K562 (cell line): ENCODE data around the gene SHANK1. TPM values are rescaled to one million over a fixed set of nuclear protein-coding genes. Genes with fewer than 3 reads are reported as not detected.

Source experiments
- ARID2 ChIP-seq: fragments of 450-650 bp; IDR thresholded peaks from 2 replicates; pipeline ENCODE4 v1.6.1; 2017; ENCODE audit warnings: antibody characterized with exemption, mild to moderate bottlenecking
- BHLHE40 ChIP-seq: IDR thresholded peaks from 2 replicates; pipeline ENCODE4 v1.6.1; 2011; ENCODE audit warnings: low read length, improper control_type of control experiment
- CBFB ChIP-seq: sonication (generic); formaldehyde crosslinking; IDR thresholded peaks from 2 replicates; pipeline ENCODE4 v1.4.0; 2020; ENCODE audit warnings: mild to moderate bottlenecking, missing genetic modification reagents
- CBX5 ChIP-seq: IDR thresholded peaks from 2 replicates; pipeline ENCODE4 v1.6.1; 2014; ENCODE audit warnings: low read depth, borderline replicate concordance
- ESRRB ChIP-seq: fragments of 250-450 bp; sonication (Bioruptor Pico); IDR thresholded peaks from 2 replicates; pipeline ENCODE4 v1.5.0; 2020; ENCODE audit warnings: mild to moderate bottlenecking, moderate library complexity, borderline replicate concordance
- GABPB1 ChIP-seq: sonication (generic); formaldehyde crosslinking; IDR thresholded peaks from 2 replicates; pipeline ENCODE4 v1.8.0; 2022; ENCODE audit warnings: mild to moderate bottlenecking, missing genetic modification reagents
- HDAC6 ChIP-seq: IDR thresholded peaks from 2 replicates; pipeline ENCODE4 v1.6.1; 2012; ENCODE audit warnings: low read depth, mild to moderate bottlenecking, control low read depth, inconsistent platforms, low read length, moderate library complexity
- MBD2 ChIP-seq: sonication (generic); IDR thresholded peaks from 2 replicates; pipeline ENCODE4 v1.6.1; 2016; ENCODE audit warnings: low read depth, borderline replicate concordance
- MYC ChIP-seq, 2 experiments: fragments of 250-450 bp in 1 of 2; sonication (Bioruptor Pico) in 1 of 2; IDR thresholded peaks; 2 replicates each; pipeline versions ENCODE4 v1.5.1 to v1.6.1; 2012 to 2021; ENCODE audit warnings: low read depth in 2 of 2, borderline replicate concordance in 1 of 2, improper control_type of control experiment in 1 of 2, low read length in 1 of 2, mild to moderate bottlenecking in 1 of 2, moderate library complexity in 1 of 2
- NFRKB ChIP-seq: fragments of 450-650 bp; IDR thresholded peaks from 2 replicates; pipeline ENCODE4 v1.6.1; 2016; ENCODE audit warnings: low read depth
- PTRF ChIP-seq: fragments of 450-650 bp; IDR thresholded peaks from 2 replicates; pipeline ENCODE4 v1.6.1; 2016; ENCODE audit warnings: mild to moderate bottlenecking, missing genetic modification characterization, missing compliant biosample characterization
- SAFB ChIP-seq: fragments of 200-400 bp; formaldehyde crosslinking; IDR thresholded peaks from 2 replicates; pipeline ENCODE4 v1.6.1; 2017; ENCODE audit warnings: low read depth, low read length, borderline replicate concordance
- SIRT6 ChIP-seq: IDR thresholded peaks from one replicate; pipeline ENCODE4 v1.6.1; 2012; ENCODE audit warnings: low read depth, mild to moderate bottlenecking, control low read depth, inconsistent platforms, low read length, moderate library complexity
- SMARCB1 ChIP-seq: IDR thresholded peaks from 2 replicates; pipeline ENCODE4 v1.6.1; 2011; ENCODE audit warnings: improper control_type of control experiment, low read depth; ENCODE audit not compliant: insufficient read length
- ZNF212 ChIP-seq: fragments of 450-650 bp; formaldehyde crosslinking; IDR thresholded peaks from 2 replicates; pipeline ENCODE4 v1.4.0; 2020; ENCODE audit warnings: mild to moderate bottlenecking
- ZNF24 ChIP-seq: fragments of 450-650 bp; IDR thresholded peaks from 2 replicates; pipeline ENCODE4 v1.6.1; 2016
- ZNF274 ChIP-seq: IDR thresholded peaks from 2 replicates; pipeline ENCODE4 v1.6.1; 2011; ENCODE audit warnings: low read depth, mild to moderate bottlenecking, low read length, moderate library complexity, borderline replicate concordance
- ZNF41 ChIP-seq: fragments of 250-450 bp; sonication (Bioruptor Pico); conservative IDR thresholded peaks from 2 replicates; pipeline ENCODE4 v1.4.0; 2020; ENCODE audit warnings: mild to moderate bottlenecking
- ZNF780A ChIP-seq: fragments of 250-450 bp; sonication (Bioruptor Pico); IDR thresholded peaks from 2 replicates; pipeline ENCODE4 v1.5.0; 2021; ENCODE audit warnings: mild to moderate bottlenecking
- polyA plus RNA-seq, 8 experiments: library from polyadenylated mRNA; depleted of rRNA in 4 of 8; stranded (reverse) in 5 of 8; unstranded in 3 of 8; fragments of >200 nt; fragmentation: Nextera tagmentation in 2 of 8; fragmentation: Illumina TruSeq in 1 of 8; extraction: Ambion mirVana in 2 of 8; extraction: Trizol in 1 of 8; gene quantifications; 2 replicates each; pipeline versions ENCODE4 v1.2.1 to v1.2.3, GENCODE V29; 2011 to 2014; ENCODE audit warnings: inconsistent platforms in 1 of 8, missing spikeins in 1 of 8
- total RNA-seq, 7 experiments: library from RNA; depleted of rRNA in 6 of 7; stranded (reverse); fragments of >200 nt in 6 of 7; fragmentation: Illumina TruSeq in 2 of 7; extraction: Trizol in 2 of 7; gene quantifications; 2 replicates each; pipeline versions ENCODE4 v1.2.1 to v1.2.3, GENCODE V29; 2011 to 2021; ENCODE audit warnings: low replicate concordance in 1 of 7
- TF ChIP-seq, protein P1 (sequence below): sonication (generic); formaldehyde crosslinking; IDR thresholded peaks from 2 replicates; pipeline ENCODE4 v1.8.0; 2022; ENCODE audit warnings: missing genetic modification reagents, mild to moderate bottlenecking, moderate library complexity, borderline replicate concordance
- TF ChIP-seq, protein P2 (sequence below): fragments of 250-450 bp; sonication (Bioruptor Pico); IDR thresholded peaks from 2 replicates; pipeline ENCODE4 v1.6.1; 2021; ENCODE audit warnings: mild to moderate bottlenecking
- TF ChIP-seq, protein P3 (sequence below): fragments of 250-450 bp; sonication (Bioruptor Pico); IDR thresholded peaks from 2 replicates; pipeline ENCODE4 v1.8.0; 2022; ENCODE audit warnings: moderate library complexity, mild to moderate bottlenecking, inconsistent platforms
- TF ChIP-seq, protein P4 (sequence below): fragments of 250-450 bp; sonication (Bioruptor Pico); IDR thresholded peaks from 2 replicates; pipeline ENCODE4 v1.5.1; 2021; ENCODE audit warnings: mild to moderate bottlenecking
- TF ChIP-seq, protein P5 (sequence below): fragments of 250-450 bp; sonication (Bioruptor Pico); IDR thresholded peaks from 2 replicates; pipeline ENCODE4 v1.9.0; 2021; ENCODE audit warnings: mild to moderate bottlenecking

The SHANK1 gene
- total and polyA plus RNA-seq, 9 of the 15 experiments (the other 6 are each of a cell fraction or from before 2014, with no cell fraction given): 0.33 to 1.3 (median 0.55) TPM; not detected in 2

DNA sequence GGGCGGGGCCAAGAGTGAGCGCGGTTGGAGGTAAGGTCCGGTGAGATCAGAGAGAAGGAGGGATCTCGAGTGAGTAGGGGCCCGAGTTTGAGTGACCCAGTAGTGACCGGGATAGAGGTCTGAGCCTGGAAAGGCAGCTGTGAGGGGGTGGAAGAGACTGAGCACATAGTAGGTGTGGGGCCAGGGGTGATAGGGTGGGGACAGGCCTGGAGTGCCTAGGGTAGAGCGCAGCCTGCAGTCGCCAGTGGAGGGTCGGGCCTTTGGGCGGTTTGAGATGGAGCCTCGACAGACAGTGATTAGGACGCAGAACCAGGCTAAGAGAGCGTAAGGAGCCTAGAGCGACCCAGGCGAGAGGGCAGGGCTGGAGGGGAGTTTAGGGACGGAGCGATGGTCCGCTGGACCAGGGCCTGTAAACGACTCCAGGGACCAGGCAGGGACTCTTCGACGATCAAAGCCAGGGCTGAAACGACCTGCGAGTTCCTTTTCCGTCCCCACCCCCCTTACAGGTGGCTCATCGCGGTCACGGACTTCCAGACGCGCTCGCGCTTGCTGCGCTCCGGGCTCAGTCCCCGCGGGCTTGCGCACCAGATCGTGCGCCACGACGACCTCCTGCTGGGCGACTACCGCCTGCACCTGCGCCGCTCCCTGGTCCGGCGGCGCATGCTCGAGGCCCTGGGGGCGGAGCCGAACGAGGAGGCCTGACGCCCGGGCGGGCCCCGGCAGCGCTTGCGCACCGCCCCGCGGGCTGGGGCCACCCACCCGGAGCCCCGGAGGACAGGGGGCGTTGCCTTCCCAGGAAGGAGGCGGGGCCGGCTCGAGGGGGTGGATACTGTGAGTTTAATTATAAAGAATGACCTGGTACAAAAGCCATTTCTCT, 60.9 kb downstream of the SHANK1 start (continued):
- TF ChIP-seq, protein P1, sequence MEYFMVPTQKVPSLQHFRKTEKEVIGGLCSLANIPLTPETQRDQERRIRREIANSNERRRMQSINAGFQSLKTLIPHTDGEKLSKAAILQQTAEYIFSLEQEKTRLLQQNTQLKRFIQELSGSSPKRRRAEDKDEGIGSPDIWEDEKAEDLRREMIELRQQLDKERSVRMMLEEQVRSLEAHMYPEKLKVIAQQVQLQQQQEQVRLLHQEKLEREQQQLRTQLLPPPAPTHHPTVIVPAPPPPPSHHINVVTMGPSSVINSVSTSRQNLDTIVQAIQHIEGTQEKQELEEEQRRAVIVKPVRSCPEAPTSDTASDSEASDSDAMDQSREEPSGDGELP (CRISPR knock-in tag): peak; percentile 74; the same call in 1 of the 2 replicates
- no peak for TF ChIP-seq ZNF780A
- no peak for TF ChIP-seq SIRT6
- no peak for TF ChIP-seq PTRF
- no peak for TF ChIP-seq ZNF212 (CRISPR knock-in tag)
- TF ChIP-seq CBX5: no peak
- 0 out of 2 replicates have a peak, but pooled peaks have one; percentile 30 for TF ChIP-seq HDAC6
- TF ChIP-seq ARID2: no peak
- peak; percentile 85 for TF ChIP-seq GABPB1 (CRISPR knock-in tag)
- TF ChIP-seq ESRRB (CRISPR knock-in tag): no peak
- no peak for TF ChIP-seq SMARCB1
- TF ChIP-seq, protein P2, sequence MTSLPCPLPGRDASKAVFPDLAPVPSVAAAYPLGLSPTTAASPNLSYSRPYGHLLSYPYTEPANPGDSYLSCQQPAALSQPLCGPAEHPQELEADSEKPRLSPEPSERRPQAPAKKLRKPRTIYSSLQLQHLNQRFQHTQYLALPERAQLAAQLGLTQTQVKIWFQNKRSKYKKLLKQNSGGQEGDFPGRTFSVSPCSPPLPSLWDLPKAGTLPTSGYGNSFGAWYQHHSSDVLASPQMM: no peak
- TF ChIP-seq, protein P3, sequence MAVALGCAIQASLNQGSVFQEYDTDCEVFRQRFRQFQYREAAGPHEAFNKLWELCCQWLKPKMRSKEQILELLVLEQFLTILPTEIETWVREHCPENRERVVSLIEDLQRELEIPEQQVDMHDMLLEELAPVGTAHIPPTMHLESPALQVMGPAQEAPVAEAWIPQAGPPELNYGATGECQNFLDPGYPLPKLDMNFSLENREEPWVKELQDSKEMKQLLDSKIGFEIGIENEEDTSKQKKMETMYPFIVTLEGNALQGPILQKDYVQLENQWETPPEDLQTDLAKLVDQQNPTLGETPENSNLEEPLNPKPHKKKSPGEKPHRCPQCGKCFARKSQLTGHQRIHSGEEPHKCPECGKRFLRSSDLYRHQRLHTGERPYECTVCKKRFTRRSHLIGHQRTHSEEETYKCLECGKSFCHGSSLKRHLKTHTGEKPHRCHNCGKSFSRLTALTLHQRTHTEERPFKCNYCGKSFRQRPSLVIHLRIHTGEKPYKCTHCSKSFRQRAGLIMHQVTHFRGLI (CRISPR knock-in tag): no peak
- TF ChIP-seq, protein P4, sequence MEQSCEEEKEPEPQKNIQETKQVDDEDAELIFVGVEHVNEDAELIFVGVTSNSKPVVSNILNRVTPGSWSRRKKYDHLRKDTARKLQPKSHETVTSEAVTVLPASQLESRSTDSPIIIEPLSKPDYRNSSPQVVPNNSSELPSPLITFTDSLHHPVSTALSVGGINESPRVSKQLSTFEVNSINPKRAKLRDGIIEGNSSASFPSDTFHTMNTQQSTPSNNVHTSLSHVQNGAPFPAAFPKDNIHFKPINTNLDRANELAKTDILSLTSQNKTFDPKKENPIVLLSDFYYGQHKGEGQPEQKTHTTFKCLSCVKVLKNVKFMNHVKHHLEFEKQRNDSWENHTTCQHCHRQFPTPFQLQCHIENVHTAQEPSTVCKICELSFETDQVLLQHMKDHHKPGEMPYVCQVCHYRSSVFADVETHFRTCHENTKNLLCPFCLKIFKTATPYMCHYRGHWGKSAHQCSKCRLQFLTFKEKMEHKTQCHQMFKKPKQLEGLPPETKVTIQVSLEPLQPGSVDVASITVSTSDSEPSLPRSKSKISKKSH: no peak
- TF ChIP-seq MBD2: peak; percentile 58
- no peak for TF ChIP-seq SAFB
- no peak for TF ChIP-seq ZNF41 (CRISPR knock-in tag)
- TF ChIP-seq BHLHE40: peak; percentile 81
- no peak for TF ChIP-seq ZNF274
- TF ChIP-seq CBFB (CRISPR knock-in tag): peak; percentile 75; the same call in 1 of the 2 replicates
- TF ChIP-seq ZNF24: no peak
- peak; percentile 97 for TF ChIP-seq NFRKB
- TF ChIP-seq, protein P5, sequence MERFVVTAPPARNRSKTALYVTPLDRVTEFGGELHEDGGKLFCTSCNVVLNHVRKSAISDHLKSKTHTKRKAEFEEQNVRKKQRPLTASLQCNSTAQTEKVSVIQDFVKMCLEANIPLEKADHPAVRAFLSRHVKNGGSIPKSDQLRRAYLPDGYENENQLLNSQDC (CRISPR knock-in tag): peak; percentile 69; the same call in 1 of the 2 replicates
- TF ChIP-seq MYC (IDR thresholded peaks at IDR 0.05; ENCODE audit: low read depth, low read length): peak; percentile 64; the same call in 1 of the 2 replicates
- TF ChIP-seq MYC (CRISPR knock-in tag; IDR thresholded peaks at IDR 0.05; ENCODE audit: borderline replicate concordance, low read depth): peak; percentile 91
